GM21390 (cell line): ENCODE measurements around the gene CHMP5.
"Not testable (repeated sequence)": the region's sequence is repeated elsewhere in the genome, so short reads cannot be mapped to it uniquely, and the experiment has no call there.

Source experiments
- ATAC-seq: cut with Tn5 transposase; IDR thresholded peaks from one replicate; pipeline ENCODE4 v1.9.1; 2021; ENCODE audit not compliant: unreplicated experiment

The CHMP5 gene

DNA sequence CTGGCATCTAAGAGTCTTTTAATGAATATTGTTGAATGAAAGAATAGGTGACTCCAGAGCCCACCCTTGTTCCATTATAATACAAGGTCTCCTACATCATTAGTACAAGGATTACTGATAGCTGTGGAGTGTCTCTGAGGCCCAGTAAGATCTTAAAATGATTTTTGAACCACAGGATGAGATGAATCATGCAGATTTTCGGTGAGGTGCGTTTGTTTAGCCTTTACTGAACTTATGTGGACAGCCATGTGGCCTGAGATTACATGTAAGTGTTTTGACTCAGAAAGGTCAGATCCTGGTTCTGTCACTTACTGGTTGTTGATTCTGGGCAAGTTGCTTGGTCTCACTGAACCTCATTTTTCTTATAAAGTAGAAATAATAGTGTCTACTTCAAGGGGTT is 47.1 kb downstream of the CHMP5 start:
- ATAC-seq = no peak

GRCh38 chr9:33315371-33315770 is 50.5 kb downstream of the CHMP5 start:
- no peak for ATAC-seq

DNA sequence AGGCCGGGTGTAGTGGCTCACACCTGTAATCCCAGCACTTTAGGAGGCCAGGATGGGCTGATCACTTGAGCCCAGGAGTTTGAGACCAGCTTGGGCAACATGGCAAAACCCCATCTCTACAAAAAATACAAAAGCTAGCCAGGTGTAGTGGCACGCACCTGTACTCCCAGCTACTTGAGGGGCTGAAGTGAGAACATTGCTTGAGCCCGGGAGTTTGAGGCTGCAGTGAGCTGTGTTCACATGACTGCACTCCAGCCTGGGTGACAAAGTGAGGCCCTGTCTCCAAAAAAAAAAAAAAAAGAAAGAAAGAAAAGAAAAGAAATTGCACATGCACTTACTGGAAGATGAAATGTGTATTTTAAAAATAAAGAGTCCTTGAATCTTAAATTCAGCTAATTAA is 52.3 kb downstream of the CHMP5 start:
- ATAC-seq = not testable (repeated sequence)

DNA sequence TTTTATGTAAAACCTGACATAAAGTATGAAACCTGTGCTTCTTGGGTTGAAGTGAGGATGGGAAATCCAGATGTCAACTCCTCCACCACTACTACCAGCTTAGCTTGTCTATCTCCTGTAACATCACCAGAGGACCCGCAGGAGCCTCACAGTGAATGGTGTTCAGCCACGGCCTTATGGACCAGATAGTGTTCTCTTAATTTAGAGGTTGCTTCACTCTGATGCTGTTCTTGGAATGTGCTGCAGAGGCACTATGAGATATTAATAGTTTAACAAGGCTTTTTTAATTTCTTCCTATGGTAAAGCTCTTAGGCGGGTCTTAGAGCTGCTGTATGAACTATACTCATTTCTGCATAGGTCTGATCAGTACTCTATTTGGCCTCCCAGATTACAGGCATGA is 53.4 kb downstream of the CHMP5 start:
- ATAC-seq = no peak

DNA sequence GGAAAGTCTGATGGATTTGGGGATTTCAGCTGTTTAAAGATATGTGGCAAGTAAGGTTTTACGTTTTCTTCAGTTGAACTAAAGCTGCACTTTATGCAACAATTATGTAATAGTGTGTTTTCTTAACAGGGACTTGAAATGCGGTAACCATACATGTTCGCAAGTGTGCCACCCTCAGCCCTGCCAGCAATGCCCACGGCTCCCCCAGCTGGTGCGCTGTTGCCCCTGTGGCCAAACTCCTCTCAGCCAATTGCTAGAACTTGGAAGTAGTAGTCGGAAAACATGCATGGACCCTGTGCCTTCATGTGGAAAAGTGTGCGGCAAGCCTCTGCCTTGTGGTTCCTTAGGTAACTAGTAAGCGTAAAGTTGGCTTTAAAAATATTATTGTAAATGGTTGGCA is 53.9 kb downstream of the CHMP5 start:
- no peak for ATAC-seq

DNA sequence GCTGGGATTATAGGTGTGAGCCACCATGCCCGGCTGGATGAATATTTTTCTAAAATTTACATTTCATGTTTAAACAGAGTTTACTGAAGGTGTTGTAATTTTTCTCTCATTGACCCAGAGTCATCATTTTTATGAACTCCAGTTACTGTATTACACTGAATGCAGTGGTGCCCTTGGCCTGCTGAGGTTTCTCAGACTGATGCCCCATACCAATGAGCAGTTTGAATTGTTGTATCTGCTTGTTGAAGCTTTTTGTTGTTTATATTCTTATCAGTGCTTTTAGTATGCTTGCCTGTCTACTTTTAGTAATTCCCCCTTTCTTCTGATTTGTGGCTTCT is 55.4 kb downstream of the CHMP5 start:
- no peak for ATAC-seq

DNA sequence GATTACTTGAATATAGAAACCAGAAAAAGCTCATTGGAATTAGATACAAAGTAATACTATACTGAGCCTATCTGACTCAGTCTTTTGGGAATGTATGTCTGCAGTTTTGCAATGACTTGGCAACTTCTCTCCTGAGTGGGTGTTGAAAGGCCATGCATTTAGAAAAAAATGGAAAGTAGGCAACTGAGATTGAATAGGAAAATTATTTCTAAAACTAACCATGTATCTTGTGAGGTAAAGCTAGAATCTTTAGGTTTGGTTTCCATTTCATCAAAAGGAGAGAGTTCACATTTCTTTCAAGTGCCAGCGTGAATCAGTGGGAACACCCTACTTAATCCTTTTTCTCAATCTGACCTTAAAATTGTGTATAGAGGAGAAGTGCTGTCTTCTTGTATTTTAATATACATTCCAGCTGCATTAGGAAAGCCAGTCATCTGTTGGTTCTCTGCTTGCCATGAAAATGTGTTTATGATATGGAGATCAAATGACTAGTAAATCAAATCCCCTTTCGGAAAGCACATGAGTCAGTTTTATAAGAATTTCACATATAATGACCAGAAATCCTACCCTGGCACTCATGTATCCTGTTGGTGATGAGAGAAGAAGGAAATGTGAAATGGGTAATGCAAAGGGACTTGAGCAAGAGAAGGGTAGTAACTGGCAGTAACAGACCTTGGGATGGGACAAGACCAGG is 55.9 kb downstream of the CHMP5 start:
- no peak for ATAC-seq

DNA sequence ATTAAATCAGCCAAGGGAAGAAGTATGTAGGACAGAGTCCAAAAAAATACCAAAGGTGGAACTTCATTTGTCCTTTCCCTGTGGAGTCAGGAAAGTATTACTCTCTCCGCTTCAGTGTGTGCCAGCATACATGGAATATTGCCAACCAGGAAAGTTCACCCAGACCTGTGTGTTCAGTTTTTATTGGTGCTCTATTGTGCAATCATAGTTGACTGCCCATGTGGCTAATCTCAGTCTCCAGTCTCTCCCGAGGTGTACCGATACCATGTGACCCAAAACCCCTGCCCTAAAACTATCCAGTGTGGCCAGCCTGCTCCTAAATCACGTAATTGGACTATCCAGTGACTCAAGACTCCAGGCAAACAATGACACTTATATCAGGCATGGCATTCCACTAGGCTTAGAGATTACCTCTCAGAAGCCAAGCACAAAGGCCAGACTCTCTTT is 64.3 kb downstream of the CHMP5 start:
- no peak for ATAC-seq

- ATAC-seq = no peak
Measured at GRCh38 chr9:33329979-33330378, 65.1 kb downstream of the CHMP5 start.

DNA sequence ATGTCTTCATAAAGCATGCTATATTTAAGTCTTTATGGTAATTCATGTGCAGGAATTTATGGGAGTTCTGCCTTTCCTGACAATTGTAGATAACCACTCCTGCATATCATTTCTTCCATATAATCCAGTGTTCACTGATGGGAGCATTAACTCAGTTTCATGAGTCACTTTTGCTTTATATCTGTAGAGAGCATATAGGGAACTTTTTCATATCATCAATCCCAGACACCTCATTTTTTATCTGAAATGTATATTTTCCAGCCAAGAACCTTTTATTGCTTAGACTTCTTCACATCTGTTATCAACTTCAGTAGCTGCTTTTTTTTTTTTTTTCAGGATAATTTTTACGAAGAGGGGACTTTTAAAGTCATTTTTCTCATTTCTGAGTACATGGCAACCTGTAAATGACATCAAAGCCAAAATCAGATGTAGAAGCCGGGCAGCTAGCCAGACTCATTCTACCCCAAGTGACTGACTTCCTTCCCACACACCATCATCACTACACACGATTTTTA is 66.6 kb downstream of the CHMP5 start:
- ATAC-seq = no peak
